NCI-H226 (cell line): ENCODE measurements around the gene AMOTL1.
A peak's percentile ranks its signal among the peaks of the same experiment; 100 is the strongest.

ENCODE experiments used
- DNase-seq: peaks from one replicate; pipeline ENCODE4 v3.0.0-alpha.2; 2015

Gene AMOTL1

GRCh38 chr11:94858012-94858705 is 90.0 kb downstream of the AMOTL1 start:
- DNase-seq: no peak

DNA sequence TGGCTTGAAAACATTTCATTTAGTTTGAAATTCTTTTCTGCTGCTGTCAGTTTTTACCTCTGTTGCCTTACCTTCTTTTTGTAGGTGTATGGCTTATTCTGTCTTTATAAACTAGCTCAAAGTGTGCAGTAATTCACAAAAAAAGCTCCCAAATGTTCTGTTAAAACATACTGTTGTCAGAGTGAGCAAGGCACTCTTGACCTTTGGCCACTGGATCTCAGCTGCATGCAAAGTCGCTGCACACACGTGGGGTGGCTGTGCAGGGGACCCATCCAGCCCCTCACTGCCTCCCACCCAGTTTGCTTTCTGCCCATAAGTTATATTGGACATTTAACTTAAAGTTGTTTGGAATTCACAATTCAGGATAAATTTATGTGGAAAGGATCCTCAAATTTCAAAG is 92.2 kb downstream of the AMOTL1 start:
- no peak for DNase-seq

DNA sequence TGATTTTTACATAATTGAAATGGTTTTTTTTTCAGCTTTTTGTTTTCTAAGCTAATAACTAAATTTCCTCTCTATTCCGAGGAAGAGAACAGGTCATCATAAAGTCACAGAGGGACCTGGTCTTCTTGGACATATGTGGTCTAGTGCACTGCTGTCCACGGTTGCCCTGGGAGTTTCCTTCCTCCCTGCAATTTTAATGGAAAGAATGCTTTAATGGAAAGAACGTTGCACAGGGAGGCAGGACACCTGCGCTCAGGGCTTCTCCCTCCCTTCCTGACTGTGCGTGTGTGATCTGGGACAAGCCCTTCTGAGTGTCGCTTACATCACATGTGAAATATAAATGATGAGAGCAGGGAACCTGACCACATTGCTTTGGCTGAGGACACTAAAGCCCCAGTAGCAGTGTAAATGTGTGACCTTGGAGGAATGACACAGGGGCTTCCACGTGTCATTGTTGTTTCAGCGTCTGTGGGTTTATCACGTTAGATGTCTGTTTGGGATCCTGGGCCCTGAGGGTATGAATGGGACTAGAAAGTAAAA is 93.2 kb downstream of the AMOTL1 start:
- no peak for DNase-seq

- DNase-seq: no peak
Observed at GRCh38 chr11:94862926-94863880, 95.0 kb downstream of the AMOTL1 start.

GRCh38 chr11:94864506-94865045 is 96.4 kb downstream of the AMOTL1 start:
- DNase-seq: no peak

DNA sequence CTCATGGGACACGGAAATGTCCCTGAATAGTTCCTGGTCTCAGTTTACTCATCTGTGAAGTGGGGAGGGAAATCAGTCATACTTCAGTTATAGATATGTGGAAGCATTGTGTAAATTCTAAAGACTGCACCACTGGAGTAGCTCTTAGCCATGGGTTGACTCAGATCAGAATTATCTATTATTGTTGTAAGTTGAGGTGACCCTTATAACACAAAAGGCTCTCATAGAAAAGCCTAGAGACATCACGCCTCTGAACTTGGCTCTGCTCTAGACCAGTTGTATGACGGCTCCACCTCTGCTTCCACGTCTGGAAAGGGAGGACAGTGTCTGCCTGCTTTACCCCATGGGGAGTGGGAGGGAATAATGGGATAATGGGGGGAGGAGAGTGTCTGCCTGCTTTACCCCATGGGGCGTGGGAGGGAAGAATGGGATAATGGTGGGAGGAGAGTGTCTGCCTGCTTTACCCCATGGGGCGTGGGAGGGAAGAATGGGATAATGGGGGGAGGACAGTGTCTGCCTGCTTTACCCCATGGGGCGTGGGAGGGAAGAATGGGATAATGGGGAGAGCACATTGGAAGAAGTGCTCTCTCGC is 98.2 kb downstream of the AMOTL1 start:
- no peak for DNase-seq

GRCh38 chr11:94866936-94867795 is 99.0 kb downstream of the AMOTL1 start:
- DNase-seq: no peak

GRCh38 chr11:94868468-94868867 is 100.3 kb downstream of the AMOTL1 start:
- DNase-seq: no peak

DNA sequence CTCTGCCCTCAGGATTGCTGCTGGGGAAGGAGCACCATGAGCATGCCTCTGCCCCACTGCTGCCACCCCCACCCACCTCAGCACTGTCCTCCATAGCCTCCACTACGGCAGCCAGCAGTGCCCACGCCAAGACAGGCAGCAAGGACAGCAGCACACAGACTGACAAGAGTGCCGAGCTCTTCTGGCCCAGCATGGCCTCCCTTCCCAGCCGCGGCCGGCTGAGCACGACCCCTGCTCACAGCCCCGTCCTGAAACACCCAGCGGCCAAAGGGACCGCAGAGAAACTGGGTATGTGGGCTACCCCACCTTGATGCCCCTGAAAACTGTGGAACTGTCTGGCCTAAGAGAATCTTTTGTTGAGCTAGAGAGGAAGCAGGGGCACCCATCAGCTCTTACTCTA is 101.0 kb downstream of the AMOTL1 start:
- no peak for DNase-seq

DNA sequence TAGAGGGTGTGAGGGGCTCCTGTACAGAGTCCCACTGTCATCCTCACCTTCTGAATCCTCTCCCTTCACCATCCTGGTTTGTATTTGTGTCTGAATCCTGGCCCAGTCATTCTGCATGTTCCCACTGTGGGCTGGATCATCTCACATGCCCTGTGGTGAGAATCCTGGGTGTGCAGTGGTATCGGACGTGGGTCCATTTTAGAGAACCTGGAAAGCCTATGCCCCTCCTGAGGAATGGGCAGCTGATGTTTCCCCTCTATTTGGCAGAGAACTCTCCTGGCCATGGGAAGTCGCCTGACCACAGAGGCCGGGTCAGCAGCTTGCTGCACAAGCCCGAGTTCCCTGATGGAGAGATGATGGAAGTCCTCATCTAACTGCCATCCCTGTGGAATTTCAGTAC is 102.3 kb downstream of the AMOTL1 start:
- DNase-seq: no peak

- DNase-seq: no peak
Observed at GRCh38 chr11:94871491-94872185, 103.5 kb downstream of the AMOTL1 start.

DNA sequence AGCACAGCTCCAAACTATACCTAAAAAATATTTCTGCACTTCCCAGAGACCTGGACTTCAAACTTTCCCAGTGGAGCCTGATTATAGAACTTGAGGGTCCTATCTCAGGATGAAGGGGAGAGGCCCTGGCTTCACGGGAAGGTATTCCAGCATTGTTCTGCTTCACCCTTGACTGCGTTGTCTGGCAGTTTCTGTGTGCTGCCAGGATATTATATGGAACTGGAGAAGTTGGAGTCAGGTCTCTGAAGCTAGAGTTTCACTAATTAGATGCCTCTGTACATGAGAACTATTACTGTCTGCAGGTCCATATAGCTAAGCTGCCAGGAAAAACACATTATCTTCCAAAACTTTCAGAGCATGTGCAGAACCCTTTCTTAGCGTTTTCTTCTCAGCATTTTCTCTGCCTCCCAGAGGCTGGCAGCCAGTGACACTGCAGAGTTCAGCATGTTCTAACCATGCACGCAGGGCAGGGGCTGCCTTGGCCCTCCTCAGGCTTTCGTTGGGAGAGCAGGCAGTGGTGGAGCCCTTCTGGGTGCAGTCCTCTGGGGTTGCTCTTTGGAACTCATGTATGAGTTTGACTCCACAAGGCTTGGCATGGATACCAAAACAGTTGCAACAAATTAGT is 105.9 kb downstream of the AMOTL1 start:
- no peak for DNase-seq

DNA sequence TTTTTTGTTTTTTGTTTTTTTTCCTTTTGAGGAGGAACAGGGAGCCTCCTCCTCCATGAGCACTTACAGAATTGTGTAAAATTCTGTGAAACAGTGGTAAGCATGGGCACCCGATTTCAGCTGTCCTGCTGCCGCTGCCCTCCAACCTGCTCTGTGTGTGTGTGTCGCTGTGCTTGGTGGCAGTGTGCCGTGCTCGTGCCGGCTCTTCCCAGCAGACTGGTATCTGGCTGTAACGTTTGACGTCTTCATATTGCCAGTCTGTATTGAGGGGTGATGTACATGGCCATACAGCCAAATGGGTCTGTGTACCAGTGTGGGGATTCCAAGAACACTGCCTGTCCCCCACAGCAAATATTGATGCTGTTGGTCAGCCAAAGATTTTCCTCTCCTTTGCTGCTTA is 108.1 kb downstream of the AMOTL1 start:
- DNase-seq: no peak

DNA sequence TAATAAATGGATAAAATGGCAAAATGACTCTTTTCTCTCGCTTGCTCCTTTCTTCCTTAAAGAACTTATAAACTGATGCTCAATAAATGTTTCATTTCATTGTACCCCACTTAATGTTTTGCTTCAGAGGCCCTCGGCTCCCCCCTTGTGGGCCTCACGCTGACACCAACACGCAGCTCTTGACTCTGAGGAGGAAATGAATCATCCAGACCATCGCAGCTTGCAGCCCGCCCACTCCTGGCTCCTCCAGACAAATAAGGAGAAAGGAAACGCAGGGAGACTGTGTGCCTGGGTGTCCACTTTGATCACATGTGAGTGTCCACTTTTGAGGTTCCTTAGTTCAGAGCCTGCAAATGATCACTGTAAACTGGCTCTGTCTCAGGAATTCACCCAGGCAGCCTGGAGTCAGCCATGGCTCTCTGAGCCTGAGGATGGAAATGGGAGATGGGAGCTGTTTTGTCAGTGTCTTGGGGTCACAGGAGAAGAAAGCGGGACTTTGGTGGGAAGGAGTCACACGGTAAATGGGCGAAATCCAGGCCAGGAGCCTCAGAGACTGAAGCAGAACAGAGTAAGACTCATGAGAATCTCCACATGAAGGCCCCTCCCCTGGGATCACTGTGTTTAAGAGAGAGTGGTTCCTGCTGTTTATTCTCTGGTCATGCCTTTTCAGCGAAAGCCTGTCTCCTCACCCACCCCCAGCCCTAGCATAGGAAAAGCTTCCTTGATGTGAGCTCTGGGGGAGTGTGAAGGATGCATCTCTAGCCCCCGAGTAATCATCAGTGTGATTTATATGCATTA is 108.7 kb downstream of the AMOTL1 start:
- peak; percentile 89 for DNase-seq

GRCh38 chr11:94877443-94878200 is 109.5 kb downstream of the AMOTL1 start:
- DNase-seq: peak; percentile 59

DNA sequence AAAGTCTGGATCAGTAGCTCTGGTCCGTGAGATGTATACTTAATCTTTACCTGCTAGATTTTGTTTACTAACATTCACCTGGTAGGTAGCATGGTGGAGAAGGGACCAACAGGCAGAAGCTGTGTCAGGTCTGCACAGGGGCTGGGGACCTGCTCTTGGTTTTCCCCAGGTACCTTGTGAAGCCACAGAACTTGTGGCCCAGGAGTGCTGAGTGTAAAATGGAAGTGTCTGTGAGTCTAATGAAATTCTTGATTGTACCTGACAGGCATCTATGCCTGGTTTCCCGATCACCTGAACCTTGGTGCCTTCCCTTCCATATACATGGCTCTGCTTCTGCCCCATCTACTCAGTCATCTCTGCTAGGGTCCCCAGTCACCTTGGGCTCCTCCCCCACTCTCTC is 110.8 kb downstream of the AMOTL1 start:
- no peak for DNase-seq

DNA sequence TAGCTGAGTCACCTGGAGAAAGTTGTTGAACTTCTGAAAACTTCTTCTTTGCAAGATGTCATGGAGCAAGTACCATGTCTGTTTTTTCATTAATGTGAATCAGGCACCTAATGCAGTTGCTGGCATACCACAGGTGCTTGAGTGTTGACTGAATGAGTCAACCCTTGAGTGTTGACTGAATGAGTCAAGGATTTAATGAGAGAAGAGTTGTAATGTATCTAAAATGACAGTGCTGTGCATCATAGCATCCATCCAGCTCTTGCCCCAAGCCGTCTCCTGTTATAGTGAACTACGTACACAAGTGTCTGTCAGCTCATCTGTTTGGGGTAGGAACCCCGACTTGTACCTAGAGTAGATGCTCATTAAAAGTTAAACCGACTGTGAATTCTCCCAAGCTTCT is 112.1 kb downstream of the AMOTL1 start:
- no peak for DNase-seq

DNA sequence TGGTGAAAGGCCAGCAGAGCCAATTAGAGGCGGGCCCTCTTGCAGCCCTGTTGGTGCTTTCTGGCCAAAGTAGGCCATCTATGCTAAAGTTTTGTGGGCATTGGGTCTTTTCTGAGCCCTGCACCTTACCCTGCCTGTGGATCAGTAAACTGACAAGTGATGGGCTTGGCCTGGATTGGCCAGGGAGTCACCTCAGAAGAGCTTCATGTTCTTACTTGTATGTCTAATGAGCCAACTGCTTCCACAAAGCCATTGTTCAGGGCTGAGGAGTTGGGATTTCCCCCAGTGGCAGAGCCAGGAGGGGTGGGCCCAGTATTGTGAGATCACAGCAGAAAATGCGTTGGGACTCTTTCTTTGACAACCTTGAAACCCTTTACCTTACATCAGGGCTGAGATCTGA is 114.8 kb downstream of the AMOTL1 start:
- no peak for DNase-seq

DNA sequence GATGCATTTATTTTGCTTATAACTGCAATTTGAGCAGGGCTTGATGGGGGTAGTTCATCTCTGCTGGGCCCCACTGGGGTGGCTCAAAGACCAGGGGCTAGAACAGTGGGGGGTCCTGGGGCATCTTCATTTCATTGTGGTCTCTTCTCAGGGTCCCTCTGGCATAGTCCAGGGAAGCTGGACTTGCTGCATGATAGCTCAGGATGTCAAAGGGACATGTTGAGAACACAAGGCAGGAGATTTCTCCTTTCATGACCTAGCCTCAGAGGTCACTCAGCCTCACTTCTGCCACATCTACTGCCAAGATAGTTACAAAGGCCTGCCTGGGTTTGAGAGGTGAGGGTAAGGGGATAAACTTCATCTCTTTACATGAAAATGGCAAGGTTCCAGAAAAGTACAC is 115.7 kb downstream of the AMOTL1 start:
- DNase-seq: no peak
